Naive thymus-derived CD8-positive, alpha-beta T cell (primary cell): ENCODE data around the gene RETREG2. TPM values are rescaled to one million over a fixed set of nuclear protein-coding genes. Genes with fewer than 3 reads are reported as not detected.

Source experiments
- ATAC-seq, 2 donors: fragments of 150-1000 bp; cut with Tn5 transposase in 1 of 2; sonication (Bioruptor Pico), chemical (Tn5 transposase) in 1 of 2; 1 replicate in 1 of 2; 2 replicates in 1 of 2; pipeline ENCODE4 v1.10.0; 2021; ENCODE audit warnings: mild to moderate bottlenecking in 2 of 2, moderate library complexity in 2 of 2
- POLR2A ChIA-PET: fragments of 350-600 bp; sonication (Branson Sonifier 250); formaldehyde crosslinking; loops from one replicate; lab custom pipeline; 2021; ENCODE audit warnings: antibody characterized with exemption; lab: Charles Lee
- DNase-seq, 10 donors: peaks; one replicate each; pipeline versions ENCODE4 v3.0.0 to v3.0.0-alpha.2; 2020 to 2022
- H3K27ac Mint-ChIP-seq, 10 donors: one replicate each; pipeline ENCODE4 v1.8.0; 2020 to 2022; ENCODE audit warnings: mild to moderate bottlenecking in 10 of 10, mixed read lengths in 10 of 10, moderate library complexity in 4 of 10, inconsistent platforms in 1 of 10
- H3K27me3 Mint-ChIP-seq, 5 donors: one replicate each; pipeline ENCODE4 v1.8.0; 2021 to 2022; ENCODE audit warnings: mixed read lengths in 5 of 5
- H3K36me3 Mint-ChIP-seq, 3 donors: one replicate each; pipeline ENCODE4 v1.8.0; 2020 to 2022; ENCODE audit warnings: mixed read lengths in 3 of 3, mild to moderate bottlenecking in 2 of 3, inconsistent platforms in 1 of 3
- H3K4me1 Mint-ChIP-seq, 4 donors: one replicate each; pipeline ENCODE4 v1.8.0; 2021 to 2022; ENCODE audit warnings: mixed read lengths in 4 of 4
- H3K4me3 Mint-ChIP-seq, 10 donors: one replicate each; pipeline ENCODE4 v1.8.0; 2020 to 2022; ENCODE audit warnings: mild to moderate bottlenecking in 10 of 10, mixed read lengths in 10 of 10, moderate library complexity in 6 of 10, inconsistent platforms in 1 of 10
- H3K9me3 Mint-ChIP-seq, 9 donors: one replicate each; pipeline ENCODE4 v1.8.0; 2020 to 2022; ENCODE audit warnings: mixed read lengths in 9 of 9, mild to moderate bottlenecking in 3 of 9, inconsistent platforms in 1 of 9, moderate library complexity in 1 of 9
- polyA plus RNA-seq, 3 donors: library from polyadenylated mRNA; unstranded; fragments of 300-500 nt; fragmentation: Illumina TruSeq; gene quantifications; one replicate each; pipeline ENCODE4 v1.2.3, GENCODE V29; 2021
- total RNA-seq, 8 experiments: library from RNA in 2 of 8; stranded (reverse) in 2 of 8; gene quantifications; one replicate each; pipeline ENCODE4 v1.2.3 and lab custom pipeline; 2021 to 2026

The RETREG2 gene, protein sequence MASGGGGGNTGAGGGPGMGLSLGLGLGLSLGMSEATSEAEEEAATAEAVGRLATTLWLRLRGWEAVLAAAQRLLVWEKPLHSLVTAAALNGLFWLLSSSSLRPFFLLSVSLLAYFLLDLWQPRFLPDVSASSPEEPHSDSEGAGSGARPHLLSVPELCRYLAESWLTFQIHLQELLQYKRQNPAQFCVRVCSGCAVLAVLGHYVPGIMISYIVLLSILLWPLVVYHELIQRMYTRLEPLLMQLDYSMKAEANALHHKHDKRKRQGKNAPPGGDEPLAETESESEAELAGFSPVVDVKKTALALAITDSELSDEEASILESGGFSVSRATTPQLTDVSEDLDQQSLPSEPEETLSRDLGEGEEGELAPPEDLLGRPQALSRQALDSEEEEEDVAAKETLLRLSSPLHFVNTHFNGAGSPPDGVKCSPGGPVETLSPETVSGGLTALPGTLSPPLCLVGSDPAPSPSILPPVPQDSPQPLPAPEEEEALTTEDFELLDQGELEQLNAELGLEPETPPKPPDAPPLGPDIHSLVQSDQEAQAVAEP
- total RNA-seq, result 100 to 1,000 TPM; 110 to 113 TPM
- polyA plus RNA-seq, result 10 to 100 TPM; 52.0 to 64.3 (median 57.6) TPM
- total RNA-seq (lab: John Stamatoyannopoulos, UW), result 89.2 to 210 (median 104) reads per million in 6 experiments

DNA sequence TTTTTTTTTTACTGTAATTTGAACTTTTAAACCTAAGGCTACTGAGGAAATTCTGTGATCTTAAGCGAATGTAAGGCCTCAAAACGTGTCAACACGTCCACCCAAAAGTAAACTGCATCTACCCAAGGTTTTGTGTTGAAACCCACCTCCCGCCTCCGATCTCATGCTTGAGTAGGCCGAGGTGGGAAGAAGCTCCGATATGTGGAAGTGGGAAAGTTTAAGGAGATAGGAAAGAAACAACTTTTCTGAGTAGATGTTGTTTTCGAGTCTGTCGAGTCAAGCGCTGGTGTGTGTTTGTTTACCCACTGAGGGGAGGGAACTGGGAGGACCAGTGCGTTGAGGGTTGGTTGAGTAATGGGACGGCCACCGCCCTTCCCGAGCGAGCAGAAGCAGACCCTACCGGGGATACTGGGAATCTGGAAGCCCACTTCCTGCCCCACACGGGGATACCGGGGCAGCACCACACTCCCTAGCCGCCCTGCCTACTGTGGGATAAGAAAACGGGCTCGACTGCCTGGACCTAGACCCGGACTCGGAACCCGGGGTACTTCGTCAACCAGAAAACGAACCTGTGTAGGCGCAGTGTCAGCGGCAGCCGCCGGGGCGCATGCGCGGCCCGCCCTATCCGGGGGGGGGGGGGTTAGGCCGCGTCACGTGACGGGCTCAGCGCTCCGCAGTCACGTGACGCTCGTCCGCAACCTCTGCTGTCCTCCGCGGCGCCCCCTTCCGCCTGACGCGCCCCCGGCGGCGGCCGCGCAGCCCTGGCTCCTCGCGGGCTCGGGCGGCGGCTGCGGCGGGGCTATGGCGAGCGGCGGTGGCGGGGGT, at the start of gene RETREG2:
Gene RETREG2, plus strand, starts transcription at position 724 of the 825 bp plus-strand sequence. Its CDS starts 78 bp downstream, at position 802.
- H3K36me3 Mint-ChIP-seq, result peaks cover 5 to 46% (median 19%) of the 10 kb centered on the region in 3 donors
- ATAC-seq, result peak; percentile 51 to 55
- peak within 1 kb of the TSS; percentile 90 to 98 (median 97) for H3K4me3 Mint-ChIP-seq
- peak within 1 kb of the TSS; percentile 96 to 99 (median 98) for H3K27ac Mint-ChIP-seq
- no peaks in the 10 kb centered on the region for H3K27me3 Mint-ChIP-seq
- DNase-seq, result peak; percentile 69 to 91 (median 81)
- H3K4me1 Mint-ChIP-seq, result peaks cover 45 to 77% (median 75%) of the 10 kb centered on the region in 4 donors
- POLR2A ChIA-PET, result interaction anchor here (0.7 to 18.9 kb wide), 15 partner anchors 12 to 855 kb away, joined by 3 to 674 read pairs (median 17); partner anchors contain the start of genes ABCB6, ANKZF1, ATG9A and DNAJB2
- H3K9me3 Mint-ChIP-seq, result no peaks in the 10 kb centered on the region

DNA sequence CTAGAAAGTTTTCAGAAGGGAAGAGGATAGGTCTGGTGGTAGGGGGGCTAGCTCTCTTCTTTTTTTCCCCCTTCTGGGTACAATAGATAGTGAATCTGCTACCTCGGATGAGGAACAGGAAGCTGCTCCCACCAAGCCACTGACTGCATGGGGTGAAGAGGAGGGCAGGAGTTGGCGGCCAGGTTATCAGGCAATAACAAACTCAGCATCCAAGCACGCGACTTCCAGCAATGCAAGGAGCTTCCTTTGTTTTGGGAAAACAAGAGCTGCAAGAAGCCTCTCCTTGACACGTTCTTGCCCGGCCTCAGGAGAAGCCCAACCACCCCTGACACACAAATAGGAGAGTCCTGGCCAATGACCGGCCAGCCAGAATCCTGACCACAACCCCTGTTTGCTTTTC, 49.7 kb upstream of the RETREG2 start:
- H3K4me1 Mint-ChIP-seq, result peaks cover 22 to 43% (median 25%) of the 10 kb centered on the region in 4 donors
- no peak overlapping the region for H3K4me3 Mint-ChIP-seq
- DNase-seq (no peak), ATAC-seq (no peak)
- H3K27ac Mint-ChIP-seq, result peak overlapping the region in 1 of 10 donors; percentile 36
- H3K27me3 Mint-ChIP-seq, result no peaks in the 10 kb centered on the region
- H3K9me3 Mint-ChIP-seq, result no peaks in the 10 kb centered on the region
- H3K36me3 Mint-ChIP-seq, result peaks cover 0 to 44% (median 12%) of the 10 kb centered on the region in 3 donors
- POLR2A ChIA-PET, result no interaction called here

DNA sequence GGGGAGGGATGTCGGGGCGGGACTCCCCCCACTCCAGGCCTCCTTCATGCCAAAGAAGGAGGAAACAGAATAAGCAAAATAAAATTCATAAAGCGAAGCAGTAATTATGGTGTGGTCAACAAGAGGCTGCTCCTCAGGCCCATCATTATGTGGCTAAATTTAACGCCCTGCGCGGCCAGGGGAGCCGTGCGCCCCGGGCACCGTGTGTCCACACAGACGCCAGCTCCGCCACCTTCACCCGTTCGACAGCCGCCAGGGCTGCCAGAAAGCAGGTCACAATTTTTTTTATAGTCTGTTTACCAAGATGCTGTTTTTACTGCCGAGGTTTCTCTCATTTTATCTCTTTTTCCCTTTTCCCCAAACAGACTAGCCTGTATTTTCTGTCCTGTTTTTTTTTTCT, 48.5 kb upstream of the RETREG2 start:
- Mint-ChIP-seq H3K9me3 (no peaks in the 10 kb centered on the region), H3K4me1 (peaks cover 14 to 34% (median 21%) of the 10 kb centered on the region in 4 donors), H3K36me3 (peaks cover 0 to 47% (median 15%) of the 10 kb centered on the region in 3 donors), H3K27ac (no peak overlapping the region), H3K4me3 (no peak overlapping the region), H3K27me3 (no peaks in the 10 kb centered on the region)
- no peak for ATAC-seq
- POLR2A ChIA-PET, result interaction anchor here (0.7 kb wide), 1 partner anchor 522 kb away, joined by 3 read pairs; no protein-coding TSS in a partner anchor
- DNase-seq, result no peak

DNA sequence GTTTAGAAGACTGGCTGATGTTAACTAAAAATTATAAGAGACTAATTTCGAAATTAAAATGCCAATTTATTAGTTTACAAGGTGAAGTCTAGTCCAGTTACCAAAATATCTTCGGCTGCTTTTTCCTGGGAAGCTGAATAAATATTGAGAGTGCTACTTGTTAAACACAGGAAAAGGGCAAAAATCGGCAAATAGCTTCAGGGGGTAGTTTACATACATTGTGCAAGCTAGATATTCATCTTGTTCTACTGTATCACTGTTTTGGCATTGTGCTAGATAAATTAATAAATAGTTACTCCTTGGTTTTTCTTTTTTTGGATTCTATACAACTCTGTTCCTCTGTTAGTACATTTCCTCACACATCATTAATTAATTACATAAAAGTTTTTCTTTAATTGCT, 46.7 kb upstream of the RETREG2 start:
- Mint-ChIP-seq H3K27me3 (no peaks in the 10 kb centered on the region), H3K36me3 (peaks cover 0 to 48% (median 17%) of the 10 kb centered on the region in 3 donors)

DNA sequence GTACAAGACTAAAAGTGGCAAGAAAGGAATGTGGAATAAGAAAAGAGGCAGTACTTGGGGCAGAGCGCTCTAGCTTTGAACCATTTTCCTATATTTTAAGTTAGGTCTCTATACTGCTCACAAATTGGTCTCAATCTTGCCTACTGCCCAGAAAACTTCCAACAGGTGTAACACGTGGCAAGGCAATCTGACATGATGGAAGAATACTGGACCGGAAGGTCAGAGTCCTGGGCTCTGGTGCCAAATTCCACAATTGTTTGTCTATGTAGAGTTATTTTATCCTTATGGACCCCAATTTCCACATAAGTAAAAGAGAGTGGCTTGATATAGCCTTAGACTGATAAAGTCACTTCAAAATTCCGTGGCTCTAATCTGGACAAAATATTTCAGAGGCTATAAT, 46.3 kb upstream of the RETREG2 start:
- no peak overlapping the region for H3K27ac Mint-ChIP-seq
- peaks cover 0 to 21% (median 7%) of the 10 kb centered on the region in 4 donors for H3K4me1 Mint-ChIP-seq

More for the DNA sequence above, 46.7 kb upstream of the RETREG2 start:
- H3K4me1 Mint-ChIP-seq, result peaks cover 0 to 24% (median 9%) of the 10 kb centered on the region in 4 donors
- H3K9me3 Mint-ChIP-seq, result no peaks in the 10 kb centered on the region
- H3K4me3 Mint-ChIP-seq, result no peak overlapping the region
- no peak for DNase-seq
- POLR2A ChIA-PET, result no interaction called here
- ATAC-seq, result no peak
- H3K27ac Mint-ChIP-seq, result no peak overlapping the region

DNA sequence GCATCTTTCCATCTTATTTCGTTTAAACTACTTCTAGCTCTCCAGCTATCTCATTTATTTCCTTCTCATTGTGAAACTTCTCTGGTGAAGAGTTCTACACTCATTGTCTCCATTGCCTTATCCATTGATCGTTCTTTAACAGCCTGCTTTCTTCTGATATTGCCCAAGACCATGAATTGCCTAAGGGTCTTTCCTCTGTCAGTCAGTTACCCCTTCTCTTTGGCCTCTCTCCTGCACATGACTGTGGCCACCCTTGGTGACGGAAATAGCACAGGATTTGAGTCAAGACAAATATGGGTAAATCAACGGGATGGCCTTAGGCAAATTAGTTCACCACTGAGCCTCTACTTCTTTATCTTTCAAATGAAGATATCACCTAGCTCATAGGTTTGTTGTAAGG, 44.1 kb upstream of the RETREG2 start:
- peaks cover 0 to 54% (median 11%) of the 10 kb centered on the region in 3 donors for H3K36me3 Mint-ChIP-seq
- POLR2A ChIA-PET, result no interaction called here
- no peak overlapping the region for H3K4me3 Mint-ChIP-seq
- no peaks in the 10 kb centered on the region for H3K27me3 Mint-ChIP-seq
- H3K4me1 Mint-ChIP-seq, result peaks cover 0 to 15% (median under 1%) of the 10 kb centered on the region in 4 donors
- no peak overlapping the region for H3K27ac Mint-ChIP-seq
- H3K9me3 Mint-ChIP-seq, result no peaks in the 10 kb centered on the region
- DNase-seq, result no peak
- no peak for ATAC-seq

More for the DNA sequence above, 46.3 kb upstream of the RETREG2 start:
- H3K27me3 Mint-ChIP-seq, result no peaks in the 10 kb centered on the region
- ATAC-seq (no peak), DNase-seq (no peak)
- POLR2A ChIA-PET, result no interaction called here
- H3K36me3 Mint-ChIP-seq, result peaks cover 0 to 45% (median 15%) of the 10 kb centered on the region in 3 donors
- H3K9me3 Mint-ChIP-seq, result no peaks in the 10 kb centered on the region
- no peak overlapping the region for H3K4me3 Mint-ChIP-seq

DNA sequence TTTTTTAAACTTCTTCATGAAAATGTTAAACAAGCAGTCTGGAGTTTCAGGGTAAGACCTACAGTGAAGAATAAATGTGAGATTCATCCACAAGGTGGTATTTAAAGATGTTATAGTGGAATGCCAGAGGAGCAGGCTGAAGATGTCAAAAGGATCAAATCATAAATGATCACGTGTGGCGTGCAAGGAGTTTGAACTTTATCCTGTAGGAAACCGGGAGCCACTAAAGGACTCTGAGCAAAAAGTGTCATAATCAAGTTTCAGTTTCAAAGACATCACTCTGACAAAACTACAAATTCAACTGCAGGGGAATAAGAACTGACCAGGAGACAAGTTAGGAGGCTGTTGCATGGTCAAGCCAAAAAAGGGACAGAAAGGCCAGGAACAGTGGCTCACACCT, 37.4 kb upstream of the RETREG2 start:
- Mint-ChIP-seq H3K27ac (no peak overlapping the region), H3K27me3 (no peaks in the 10 kb centered on the region), H3K4me3 (no peak overlapping the region), H3K4me1 (peaks cover 0 to 11% (median 2%) of the 10 kb centered on the region in 4 donors), H3K9me3 (no peaks in the 10 kb centered on the region), H3K36me3 (peaks cover 14 to 88% (median 55%) of the 10 kb centered on the region in 3 donors)
- no peak for ATAC-seq
- DNase-seq, result no peak
- POLR2A ChIA-PET, result no interaction called here

DNA sequence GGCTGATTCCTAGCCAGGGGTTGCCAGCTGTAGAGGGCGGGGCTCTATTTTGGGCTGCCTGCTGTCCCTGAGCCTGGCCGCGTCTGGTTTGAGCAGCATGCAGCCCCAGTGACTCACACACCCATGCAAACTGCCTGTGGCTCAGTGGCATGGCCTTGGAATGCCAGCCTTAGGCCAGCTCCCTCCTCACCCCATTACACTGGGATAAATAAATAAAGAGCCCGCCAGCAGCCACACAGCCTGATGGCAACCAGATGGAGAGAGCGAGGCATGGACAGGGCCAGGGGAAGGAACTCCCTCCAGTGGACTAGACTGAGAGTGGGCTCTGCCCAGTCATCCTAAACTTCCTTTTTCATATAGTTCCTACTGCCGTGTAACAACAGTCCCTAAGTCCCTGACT, 35.7 kb upstream of the RETREG2 start:
- peak overlapping the region in 1 of 10 donors; percentile 69 for H3K27ac Mint-ChIP-seq
- H3K4me1 Mint-ChIP-seq, result peaks cover 0 to 9% (median 2%) of the 10 kb centered on the region in 4 donors
- no peak for DNase-seq
- no peak for ATAC-seq
- no peaks in the 10 kb centered on the region for H3K27me3 Mint-ChIP-seq
- H3K4me3 Mint-ChIP-seq, result no peak overlapping the region
- POLR2A ChIA-PET, result interaction anchor here (0.5 to 0.6 kb wide), 2 partner anchors 41 to 316 kb away, joined by 3 read pairs; no protein-coding TSS in a partner anchor
- H3K36me3 Mint-ChIP-seq, result peaks cover 20 to 94% (median 63%) of the 10 kb centered on the region in 3 donors
- no peaks in the 10 kb centered on the region for H3K9me3 Mint-ChIP-seq

DNA sequence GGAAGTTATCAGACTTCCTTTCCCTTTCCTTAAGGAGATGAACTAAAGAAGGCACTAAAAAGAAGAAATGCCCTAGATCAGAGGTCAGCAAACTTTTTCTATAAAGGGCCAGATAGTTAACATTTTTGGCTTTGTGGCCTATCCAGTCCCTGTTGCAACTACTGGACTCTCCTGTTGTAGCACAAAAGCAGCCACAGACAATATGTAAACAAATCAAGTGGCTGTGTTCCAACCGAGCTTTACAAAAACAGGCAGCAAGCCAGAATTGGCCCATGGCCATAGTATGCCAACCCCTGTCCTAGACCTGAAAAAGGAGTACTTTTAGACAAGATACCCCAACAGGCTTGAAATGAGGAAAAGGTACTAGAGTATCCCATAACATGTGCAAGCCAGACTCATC, 28.4 kb upstream of the RETREG2 start:
- Mint-ChIP-seq H3K27me3 (no peaks in the 10 kb centered on the region), H3K9me3 (no peaks in the 10 kb centered on the region), H3K27ac (no peak overlapping the region), H3K36me3 (peaks cover 10 to 86% (median 50%) of the 10 kb centered on the region in 3 donors), H3K4me1 (peaks cover 0 to 1% (median 0%) of the 10 kb centered on the region in 4 donors), H3K4me3 (no peak overlapping the region)
- ATAC-seq, result no peak
- no peak for DNase-seq
- POLR2A ChIA-PET, result no interaction called here

DNA sequence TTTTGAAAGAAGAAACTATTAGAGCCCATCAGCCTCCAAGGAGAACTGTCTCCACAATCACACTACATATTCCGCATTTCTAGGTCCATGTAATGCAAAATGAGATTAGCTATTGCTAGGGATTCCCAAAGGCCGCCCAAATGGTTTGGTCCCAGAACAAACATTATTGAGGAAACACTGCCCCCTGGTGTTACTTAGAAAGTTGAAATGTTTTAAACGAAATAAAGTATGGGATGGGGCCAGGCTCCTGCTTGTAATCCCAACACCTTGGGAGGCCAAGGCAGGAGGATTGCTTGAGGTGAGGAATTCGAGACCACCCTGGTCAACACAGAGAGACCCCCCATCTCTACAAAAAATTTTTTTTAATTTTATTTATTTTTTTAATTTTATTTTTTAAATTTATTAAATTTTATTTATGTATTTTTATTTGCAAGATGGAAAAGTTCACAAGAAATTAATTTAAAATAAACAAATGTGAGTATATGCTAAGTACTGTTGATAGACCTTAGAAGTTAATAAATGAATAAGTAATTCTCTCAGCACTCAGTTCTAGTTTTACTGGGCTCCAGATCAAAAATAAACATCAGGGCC, 22.9 kb upstream of the RETREG2 start:
- Mint-ChIP-seq H3K4me3 (no peak overlapping the region), H3K27ac (no peak overlapping the region), H3K4me1 (peaks cover 7 to 18% (median 9%) of the 10 kb centered on the region in 4 donors), H3K9me3 (no peaks in the 10 kb centered on the region), H3K36me3 (peaks cover 12 to 62% (median 21%) of the 10 kb centered on the region in 3 donors), H3K27me3 (no peaks in the 10 kb centered on the region)
- peak in 6 of 10 donors; percentile 24 to 69 (median 49) for DNase-seq
- POLR2A ChIA-PET, result interaction anchor here (0.6 to 1.0 kb wide), 2 partner anchors 57 to 278 kb away, joined by 3 to 4 read pairs; no protein-coding TSS in a partner anchor
- ATAC-seq, result peak in 1 of 2 donors; percentile 38

DNA sequence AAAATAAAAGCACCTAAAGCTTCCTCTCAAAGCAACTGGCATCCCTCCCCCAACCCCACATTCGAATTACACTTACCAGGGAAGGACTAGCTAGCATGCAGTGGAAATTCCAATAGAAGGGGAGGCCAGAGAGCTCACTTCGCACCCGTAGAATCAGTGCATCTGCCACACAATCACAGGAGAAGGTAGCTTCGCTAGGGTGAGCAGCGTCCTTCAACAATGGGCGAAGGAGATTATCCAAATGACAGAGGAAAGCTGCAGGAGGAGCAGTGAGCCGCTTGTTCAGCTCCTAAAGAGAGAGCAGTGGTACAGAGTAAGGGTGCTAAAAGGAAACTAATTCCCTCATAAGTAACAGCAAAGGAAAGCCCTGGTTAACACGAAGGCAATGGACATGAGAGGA, 20.7 kb upstream of the RETREG2 start:
- POLR2A ChIA-PET, result interaction anchor here (0.8 to 1.9 kb wide), 2 partner anchors 11 to 19 kb away, joined by 3 to 4 read pairs; partner anchors contain the start of gene CNPPD1
- ATAC-seq, result no peak
- peaks cover 12 to 40% (median 13%) of the 10 kb centered on the region in 3 donors for H3K36me3 Mint-ChIP-seq

More for the DNA sequence above, 20.7 kb upstream of the RETREG2 start:
- no peak for DNase-seq
- Mint-ChIP-seq H3K4me1 (peaks cover 16 to 35% (median 17%) of the 10 kb centered on the region in 4 donors), H3K4me3 (no peak overlapping the region), H3K27me3 (no peaks in the 10 kb centered on the region), H3K9me3 (no peaks in the 10 kb centered on the region), H3K27ac (no peak overlapping the region)
